Stimulated activated CD4-positive, alpha-beta T cell treated with anti-CD3 and anti-CD28 coated beads, TNF-alpha, amount 100 ng/mL, for 24 hours (primary cell): Measurements from ENCODE around the gene TACSTD2.
"Not testable (repeated sequence)": the region's sequence is repeated elsewhere in the genome, so short reads cannot be mapped to it uniquely, and the experiment has no call there.

Experiments used
- DNase-seq, 3 experiments: peaks; one replicate each; pipeline ENCODE4 v3.0.0-alpha.2; 2020; ENCODE audit warnings: low read depth in 3 of 3

TACSTD2 gene

DNA sequence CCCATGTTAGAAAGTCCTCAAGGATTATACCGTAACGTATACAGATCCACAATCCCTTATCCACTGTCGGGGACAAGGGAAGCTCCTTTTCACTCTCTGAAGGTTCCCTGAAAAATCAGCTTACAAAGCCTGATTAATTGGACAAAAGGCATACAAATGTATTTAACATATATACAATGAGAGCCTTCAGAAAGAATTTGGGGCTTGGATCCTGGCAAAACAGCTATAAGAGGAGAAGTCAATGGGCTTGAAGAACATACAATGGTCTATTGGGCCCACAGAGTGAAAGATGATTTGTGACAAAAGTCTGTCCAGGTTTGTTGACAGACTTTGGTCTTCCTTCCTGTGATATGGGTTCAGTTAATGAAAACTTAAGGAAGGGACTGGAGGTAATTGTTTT lies 10.7 kb downstream of the TACSTD2 start:
- no peak for DNase-seq

- DNase-seq = not testable (repeated sequence)
Observed at GRCh38 chr1:58563715-58564114, 13.3 kb downstream of the TACSTD2 start.

DNA sequence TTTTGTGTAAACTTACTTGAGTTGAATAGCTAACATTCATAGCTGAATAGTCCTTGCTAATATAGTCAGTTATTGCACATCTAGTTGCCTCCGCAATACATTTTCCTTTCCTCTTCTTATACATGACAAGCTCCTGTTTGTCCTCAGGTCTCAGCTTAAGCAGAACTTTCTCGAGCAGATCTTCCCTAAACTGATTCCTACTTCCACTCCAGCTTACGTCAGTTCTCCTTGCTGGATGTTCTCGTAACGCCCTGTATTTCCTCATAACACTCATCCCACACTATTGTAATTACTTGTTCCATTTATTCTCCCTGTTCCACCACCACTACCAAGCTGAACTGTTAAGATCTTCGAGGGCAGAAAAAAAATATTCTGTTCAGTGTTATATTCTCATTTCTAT lies 15.4 kb downstream of the TACSTD2 start:
- no peak for DNase-seq

- DNase-seq = no peak
Observed at GRCh38 chr1:58555393-58555792, 21.7 kb downstream of the TACSTD2 start.

- DNase-seq = no peak
Observed at GRCh38 chr1:58551186-58552140, 25.6 kb downstream of the TACSTD2 start.

- DNase-seq = not testable (repeated sequence)
Observed at GRCh38 chr1:58549291-58549690, 27.8 kb downstream of the TACSTD2 start.

GRCh38 chr1:58548371-58548770 lies 28.7 kb downstream of the TACSTD2 start:
- DNase-seq = no peak

- DNase-seq = peak; percentile 96 to 97 (median 96)
Observed at GRCh38 chr1:58546520-58547308, 30.3 kb downstream of the TACSTD2 start, which contains the start of gene OMA1. Gene OMA1, minus strand, starts transcription at chr1:58546726. Its CDS starts 7,432 bp downstream, at chr1:58539294.

GRCh38 chr1:58545591-58546519 lies 31.2 kb downstream of the TACSTD2 start:
- DNase-seq = peak; percentile 51 to 73 (median 62)

GRCh38 chr1:58543260-58543659 lies 33.8 kb downstream of the TACSTD2 start:
- no peak for DNase-seq

- no peak for DNase-seq
Observed at GRCh38 chr1:58539553-58539952, 37.5 kb downstream of the TACSTD2 start.

GRCh38 chr1:58538821-58539220 lies 38.2 kb downstream of the TACSTD2 start:
- no peak for DNase-seq

- DNase-seq = not testable (repeated sequence)
Observed at GRCh38 chr1:58531842-58532241, 45.2 kb downstream of the TACSTD2 start.

DNA sequence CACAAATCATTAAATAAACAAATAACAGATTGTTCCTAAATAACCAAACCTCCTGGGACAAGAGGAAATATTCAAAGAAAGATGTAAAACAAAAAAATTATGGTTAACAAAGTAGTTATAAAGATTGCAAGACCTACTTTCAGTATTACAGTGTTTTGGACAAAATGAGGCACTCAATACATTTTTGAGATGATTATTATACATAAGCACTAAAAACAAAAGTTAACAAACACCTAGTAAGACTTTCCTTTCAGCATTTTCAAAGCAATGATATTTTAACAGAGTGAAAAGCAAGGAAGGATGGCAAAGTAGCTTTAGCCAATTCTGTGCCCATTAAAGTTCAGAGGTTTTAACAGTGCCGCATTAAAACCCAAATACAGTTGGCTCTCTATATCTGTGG lies 47.8 kb downstream of the TACSTD2 start:
- no peak for DNase-seq

DNA sequence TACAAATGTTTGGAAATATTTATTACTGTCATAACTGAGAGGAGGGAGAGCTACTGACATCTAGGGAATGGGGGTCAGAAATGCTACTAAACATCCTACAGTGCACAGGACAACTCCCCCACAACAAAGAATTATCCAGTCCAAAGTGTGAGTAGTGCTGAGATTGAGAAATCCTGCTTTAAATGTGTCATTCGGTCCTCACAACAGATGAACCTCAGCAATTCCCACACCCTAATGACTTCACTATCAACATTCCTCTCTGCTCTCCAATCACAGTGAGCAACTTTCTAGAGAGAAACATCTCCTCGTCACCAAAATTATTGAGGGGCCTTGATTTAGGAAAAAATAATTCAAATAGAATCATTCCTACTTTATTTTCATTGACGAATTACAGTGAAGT lies 48.5 kb downstream of the TACSTD2 start:
- DNase-seq = no peak
